UCSD-AML1 (cell line): Measurements from ENCODE around the gene MYOM1.
A peak's percentile ranks its signal among the peaks of the same experiment; 100 is the strongest.
"Not testable (repeated sequence)": the region's sequence is repeated elsewhere in the genome, so short reads cannot be mapped to it uniquely, and the experiment has no call there.

Experiments used
- DNase-seq: peaks from one replicate; lab custom pipeline; 2025; ENCODE audit not compliant: unreplicated experiment; lab: John Stamatoyannopoulos, UW

MYOM1 gene

DNA sequence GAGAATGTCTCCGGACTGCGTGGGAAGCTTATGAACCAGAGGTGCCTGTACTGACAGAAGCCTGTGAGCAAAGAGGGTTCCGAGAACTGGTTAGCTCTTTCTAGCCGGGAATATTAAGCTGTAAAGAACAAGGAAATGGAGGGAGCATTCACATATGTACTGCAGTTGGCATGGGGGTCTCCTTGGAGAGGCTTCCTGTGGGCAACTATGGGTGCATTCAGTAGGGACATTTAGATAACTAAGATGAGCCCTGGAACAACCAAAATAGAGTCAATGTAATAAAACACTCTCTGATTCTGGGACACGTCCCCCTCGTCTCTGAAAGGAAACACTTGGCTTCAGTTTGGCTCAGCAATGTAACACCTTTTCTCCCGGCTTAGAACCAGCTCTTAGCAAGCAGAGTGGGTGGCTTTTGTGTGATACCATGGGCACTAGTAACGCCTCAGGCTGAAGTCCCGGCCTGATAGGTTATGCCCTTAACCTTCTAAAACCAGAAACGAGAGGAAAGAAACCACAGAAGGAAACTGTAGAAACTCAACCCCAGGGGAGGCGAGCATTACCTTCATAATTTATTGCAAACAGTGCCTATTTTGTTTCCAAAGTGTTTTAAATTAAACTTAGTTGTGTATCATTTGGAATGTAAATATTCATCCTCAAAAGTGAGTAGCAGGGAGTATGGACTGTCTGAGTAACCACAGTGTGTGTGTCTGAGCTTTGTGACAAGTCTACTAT, 158.0 kb downstream of the MYOM1 start:
- DNase-seq = no peak

DNA sequence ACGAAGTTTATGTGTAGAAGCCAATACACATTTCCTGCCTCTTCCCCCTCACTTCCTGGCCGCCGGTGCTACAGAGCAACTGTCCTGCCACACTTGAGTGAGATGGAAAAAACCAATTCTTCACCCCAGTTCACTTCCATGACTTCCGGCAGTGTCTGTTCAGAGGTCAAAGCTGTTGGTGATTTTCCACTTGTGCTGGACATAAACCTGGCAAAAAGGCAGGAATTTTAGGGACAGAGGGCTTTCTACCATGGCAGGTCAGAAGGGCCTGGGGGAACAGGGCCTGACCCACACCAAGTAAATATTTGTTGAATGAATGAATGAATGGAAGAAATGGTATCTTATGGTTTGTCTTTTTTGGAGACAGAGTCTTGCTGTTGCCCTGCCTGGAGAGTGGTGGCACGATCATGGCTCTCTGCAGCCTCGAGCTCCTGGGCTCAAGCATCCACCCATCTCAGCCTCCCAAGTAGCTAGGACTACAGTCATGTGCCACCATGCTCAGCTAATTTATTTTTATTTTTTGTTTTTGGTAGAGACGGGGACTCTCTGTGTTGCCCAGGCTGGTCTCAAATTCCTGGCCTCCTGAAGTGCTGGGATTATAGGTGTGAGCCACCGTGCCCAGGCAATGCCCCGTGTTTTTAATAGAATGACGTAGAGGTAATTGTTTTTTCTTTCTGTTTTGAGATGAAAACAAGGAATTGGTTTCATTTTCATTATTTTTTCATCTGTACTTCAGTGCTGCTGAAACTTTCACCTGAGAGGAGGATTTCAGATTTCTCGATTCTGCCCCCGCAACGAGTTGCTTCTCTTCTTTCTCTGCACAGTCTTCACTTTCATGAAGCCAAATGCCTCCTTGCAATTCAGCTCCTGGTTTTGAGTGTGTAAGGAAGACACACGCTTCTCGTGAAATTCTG, 158.8 kb downstream of the MYOM1 start:
- DNase-seq = peak; percentile 55

DNA sequence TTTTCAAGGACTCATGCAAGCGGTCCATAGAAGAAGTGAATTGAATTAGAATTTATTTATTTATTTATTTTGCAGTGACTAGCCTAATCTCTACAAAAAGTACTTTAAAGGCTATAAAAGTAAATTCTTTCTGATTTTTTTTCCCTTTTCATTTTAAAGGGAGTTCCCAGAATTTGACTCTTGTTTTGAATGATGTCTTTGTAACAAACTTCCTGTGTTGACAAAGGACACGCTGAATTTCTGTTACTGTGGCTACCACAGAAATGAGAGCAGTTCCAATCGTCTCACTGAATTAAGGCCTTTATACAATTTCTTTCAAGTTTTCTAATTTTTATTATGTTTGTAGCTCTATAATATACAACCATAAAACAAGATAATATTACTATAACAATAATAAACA, 160.5 kb downstream of the MYOM1 start:
- no peak for DNase-seq

DNA sequence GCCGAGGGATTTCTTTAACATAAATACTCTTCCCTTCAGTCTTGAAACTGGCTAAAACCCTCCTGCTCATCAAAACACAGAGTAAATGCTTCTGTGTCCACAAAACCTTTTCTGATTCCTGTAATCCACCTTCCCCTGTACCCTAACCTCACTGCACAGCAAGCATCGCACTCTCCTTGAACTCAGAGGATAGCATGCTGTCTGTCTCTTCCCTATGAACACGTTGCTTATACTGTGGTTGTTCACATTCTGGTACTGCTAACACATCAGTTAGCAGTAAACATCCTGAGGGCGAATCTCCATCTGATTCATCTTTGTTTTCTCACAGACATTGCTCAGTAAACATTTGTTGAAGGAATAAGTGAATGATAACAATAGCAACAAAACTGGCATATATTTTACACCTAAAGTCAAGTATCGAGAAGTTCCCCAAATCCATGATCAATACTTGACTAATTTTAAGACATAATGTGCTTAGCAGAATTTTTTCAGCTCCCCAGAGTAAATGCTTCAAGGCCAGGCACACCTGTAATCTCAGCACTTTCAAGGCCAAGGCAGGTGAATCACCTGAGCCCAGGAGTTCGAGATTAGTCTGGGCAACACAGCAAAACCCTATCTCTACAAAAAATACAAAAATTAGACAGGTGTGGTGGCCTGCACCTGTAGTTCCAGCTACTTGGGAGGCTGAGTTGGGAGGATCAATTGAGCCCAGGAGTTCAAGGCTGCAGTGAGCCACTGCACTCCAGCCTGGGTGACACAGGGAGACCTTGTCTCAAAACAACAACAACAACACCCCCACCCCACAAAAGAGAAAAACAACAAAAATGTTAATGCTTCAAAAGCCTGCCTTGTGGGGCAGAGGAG, 161.2 kb downstream of the MYOM1 start:
- no peak for DNase-seq

DNA sequence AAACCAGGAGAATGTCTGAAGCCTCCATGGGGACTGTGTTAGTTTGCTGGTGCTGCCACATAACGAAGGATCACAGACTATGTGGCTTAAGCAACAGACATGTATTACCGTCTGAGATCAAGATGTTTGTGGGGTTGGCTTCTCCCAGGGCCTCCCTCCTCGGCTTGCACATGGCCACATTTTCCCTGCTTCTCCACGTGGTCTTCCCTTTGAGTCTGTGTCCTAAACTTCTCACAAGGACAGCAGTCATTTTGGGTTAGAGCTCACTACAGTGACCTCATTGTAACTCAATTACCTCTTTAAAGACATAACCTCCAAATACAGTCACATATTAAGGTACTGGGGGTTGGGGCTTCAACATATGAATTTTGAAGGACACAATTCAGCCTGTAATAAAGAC, 162.2 kb downstream of the MYOM1 start:
- DNase-seq = no peak

DNA sequence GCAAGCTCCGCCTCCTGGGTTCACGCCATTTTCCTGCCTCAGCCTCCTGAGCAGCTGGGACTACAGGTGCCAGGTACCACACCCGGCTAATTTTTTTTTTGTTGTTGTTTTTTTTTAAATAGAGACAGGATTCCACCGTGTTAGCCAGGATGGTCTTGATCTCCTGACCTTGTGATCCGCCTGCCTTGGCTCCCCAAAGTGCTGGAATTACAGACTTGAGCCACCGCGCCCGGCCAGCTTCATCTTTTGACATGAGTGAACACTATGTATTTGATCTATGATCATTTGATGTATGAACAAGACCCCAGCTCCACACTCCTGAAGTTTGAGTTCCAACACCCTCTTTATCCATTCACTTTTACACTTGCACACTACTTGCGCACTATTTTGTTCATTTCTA, 163.5 kb downstream of the MYOM1 start:
- DNase-seq = no peak

DNA sequence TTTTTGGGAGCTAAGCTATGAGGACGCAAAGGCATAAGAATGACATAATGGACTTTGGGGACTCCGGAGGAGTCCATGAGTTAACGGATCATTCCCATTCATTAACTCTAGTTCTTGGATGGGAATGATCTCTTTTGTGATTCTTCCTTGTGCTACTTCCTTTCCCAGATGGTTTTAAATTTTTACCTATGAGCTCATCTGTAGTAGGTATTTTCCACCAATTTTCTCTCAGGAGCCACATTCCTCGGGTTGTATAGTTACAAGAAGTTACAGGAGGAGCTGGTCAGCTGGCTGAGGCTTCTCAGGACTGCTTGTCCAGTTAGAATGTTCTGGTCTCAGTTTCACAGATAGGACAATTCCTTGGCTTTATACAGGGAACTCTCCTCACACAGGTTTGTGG, 164.0 kb downstream of the MYOM1 start:
- DNase-seq = no peak

DNA sequence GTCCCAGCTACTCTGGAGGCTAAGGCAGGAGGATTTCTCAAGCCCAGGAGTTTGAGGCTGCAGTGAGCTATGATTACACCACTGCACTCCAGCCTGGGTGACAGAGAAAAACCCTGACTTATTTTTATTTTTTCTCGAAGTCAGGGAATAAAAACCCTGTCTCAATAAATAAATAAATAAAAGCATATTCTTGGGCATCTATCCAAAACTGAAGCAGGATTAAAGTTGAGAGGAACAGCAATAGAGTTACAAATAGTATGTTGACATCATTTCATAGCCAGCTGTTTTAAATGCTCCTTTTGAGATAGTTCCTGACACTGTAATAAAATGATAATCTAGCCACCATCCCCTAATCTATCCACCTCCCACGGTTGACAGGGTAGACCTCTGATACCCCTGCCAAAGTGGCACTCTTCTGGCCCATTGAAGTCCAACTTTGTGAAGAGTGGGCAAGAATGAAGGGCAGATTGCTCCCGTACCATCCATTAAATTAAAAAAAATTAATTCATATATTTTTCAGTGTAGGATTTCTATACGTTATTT, 164.5 kb downstream of the MYOM1 start:
- no peak for DNase-seq

DNA sequence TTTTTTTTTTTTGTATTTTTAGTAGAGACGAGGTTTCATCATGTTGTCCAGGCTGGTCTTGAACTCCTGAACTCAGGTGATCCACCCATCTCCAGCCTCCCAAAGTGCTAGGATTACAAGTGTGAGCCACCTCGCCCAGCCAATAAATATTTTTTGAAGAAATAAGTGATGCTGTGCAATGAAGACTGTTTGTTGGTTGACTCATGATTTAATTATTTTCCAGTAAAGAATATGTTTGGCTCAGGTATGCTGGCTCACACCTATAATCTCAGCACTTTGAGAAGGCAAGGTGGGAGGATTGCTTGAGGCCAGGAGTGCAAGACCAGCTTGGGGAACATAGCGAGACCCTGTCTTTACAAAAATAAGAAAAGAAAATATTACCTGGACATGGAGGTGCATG, 165.0 kb downstream of the MYOM1 start:
- no peak for DNase-seq

DNA sequence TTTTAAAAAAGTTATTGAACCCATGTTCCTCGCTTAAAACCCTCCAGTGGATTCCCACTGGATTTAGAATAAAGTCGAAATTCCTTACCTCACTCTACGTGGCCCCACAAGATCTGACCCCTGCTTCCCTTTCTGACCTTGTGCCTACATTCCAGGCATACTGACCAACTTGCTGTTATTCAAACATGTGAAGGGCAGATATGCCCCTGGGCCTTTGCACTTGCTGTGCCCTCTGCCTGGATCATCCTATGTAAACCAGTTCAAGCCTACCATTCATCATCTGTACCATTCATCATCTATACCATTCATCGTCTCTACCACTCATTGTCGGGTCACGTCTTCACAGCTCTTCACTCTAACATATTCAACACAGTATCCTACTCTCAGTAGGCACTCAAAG, 165.6 kb downstream of the MYOM1 start:
- no peak for DNase-seq

DNA sequence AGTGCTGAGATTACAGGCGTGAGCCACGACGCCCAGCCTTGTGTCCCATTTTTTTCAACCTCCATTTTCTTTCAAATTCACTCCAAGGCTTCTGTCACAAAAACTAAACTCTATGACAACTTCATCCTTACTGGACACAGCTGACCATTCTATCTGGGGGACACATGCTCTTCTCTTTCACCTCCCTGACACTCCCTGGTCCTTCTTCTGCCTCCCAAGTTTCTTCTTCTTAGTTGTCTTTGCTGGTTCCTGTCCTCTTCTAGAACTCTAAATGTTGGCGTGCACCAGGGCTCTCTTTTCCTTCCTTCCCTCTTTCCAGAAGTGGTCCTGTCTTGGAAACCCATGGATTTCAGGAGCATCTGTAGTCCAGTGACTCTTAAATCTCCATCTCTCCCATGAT, 166.7 kb downstream of the MYOM1 start:
- no peak for DNase-seq

DNA sequence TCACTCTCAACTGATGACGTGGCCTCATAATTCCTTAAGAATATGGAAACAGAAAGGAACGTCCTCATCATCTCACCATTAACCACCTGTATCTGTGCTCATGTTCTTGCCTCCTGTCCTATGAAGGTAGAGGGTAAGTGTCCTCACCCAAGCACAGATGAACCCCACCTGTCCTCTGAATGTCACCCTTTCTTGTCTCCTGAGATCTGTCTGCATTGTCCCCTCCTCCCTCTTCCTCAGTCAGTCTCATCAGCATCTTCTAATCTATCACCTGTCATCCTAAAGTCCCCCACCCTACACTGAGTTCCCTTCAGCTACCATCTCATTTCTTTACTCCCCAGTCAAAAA, 167.4 kb downstream of the MYOM1 start:
- DNase-seq = no peak

DNA sequence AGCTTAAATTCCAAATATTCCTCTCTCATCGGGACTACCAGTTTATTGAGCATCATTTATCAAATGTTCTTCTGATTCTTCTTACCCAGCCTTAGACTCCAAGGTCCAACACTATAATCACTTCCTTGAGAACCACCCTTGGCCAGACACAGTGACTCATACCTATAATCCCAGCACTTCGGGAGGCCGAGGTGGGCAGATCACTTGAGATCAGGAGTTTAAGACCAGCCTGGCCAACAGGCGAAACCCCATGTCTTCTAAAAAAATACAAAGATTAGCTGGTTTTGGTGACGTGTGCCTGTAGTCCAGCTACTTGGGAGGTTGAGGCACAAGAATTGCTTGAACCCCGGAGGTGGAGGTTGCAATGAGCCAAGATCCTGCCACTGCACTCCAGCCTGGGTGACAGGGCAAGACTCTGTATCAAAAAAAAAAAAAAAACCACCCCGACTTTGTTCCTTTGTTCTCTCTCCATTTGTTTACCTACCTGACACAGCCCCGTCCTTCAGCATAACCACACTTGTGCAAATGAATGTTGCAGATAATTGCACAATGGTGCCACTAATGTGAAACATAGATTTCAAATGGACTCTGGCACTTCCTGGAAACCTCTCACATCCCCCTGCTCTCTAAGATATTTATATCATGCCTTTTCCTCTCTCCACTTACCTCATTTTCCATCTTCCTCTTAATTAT, 167.9 kb downstream of the MYOM1 start:
- no peak for DNase-seq

DNA sequence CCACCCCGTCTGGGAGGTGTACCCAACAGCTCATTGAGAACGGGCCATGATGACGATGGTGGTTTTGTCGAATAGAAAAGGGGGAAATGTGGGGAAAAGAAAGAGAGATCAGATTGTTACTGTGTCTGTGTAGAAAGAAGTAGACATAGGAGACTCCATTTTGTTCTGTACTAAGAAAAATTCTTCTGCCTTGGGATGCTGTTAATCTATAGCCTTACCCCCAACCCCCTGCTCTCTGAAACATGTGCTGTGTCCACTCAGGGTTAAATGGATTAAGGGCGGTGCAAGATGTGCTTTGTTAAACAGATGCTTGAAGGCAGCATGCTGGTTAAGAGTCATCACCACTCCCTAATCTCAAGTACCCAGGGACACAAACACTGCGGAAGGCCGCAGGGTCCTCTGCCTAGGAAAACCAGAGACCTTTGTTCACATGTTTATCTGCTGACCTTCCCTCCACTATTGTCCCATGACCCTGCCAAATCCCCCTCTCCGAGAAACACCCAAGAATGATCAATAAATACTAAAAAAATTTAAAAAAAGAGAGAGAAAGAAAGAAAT, 169.8 kb downstream of the MYOM1 start:
- DNase-seq = not testable (repeated sequence)

DNA sequence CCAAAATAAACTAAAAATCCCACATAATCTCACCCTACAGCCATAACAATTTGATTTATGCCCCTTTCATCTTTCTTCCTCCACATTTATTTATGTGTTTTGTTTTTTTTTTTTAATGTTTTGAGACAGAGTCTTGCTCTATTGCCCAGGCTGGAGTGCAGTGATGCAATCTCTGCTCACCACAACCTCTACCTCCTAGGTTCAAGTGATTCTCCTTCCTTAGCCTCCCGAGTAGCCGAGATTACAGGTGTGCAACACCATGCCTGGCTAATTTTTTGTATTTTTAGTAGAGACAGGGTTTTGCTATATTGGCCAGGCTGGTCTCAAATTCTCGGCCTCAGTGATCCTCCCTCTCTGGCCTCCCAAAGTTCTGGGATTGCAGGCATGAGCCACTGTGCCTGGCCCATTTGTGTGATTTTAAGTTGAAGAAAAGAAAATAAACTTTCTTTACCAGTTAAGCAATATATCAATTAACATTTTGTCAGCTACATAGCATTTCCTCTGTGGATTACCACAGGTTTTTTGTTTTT, 170.9 kb downstream of the MYOM1 start:
- DNase-seq = no peak

DNA sequence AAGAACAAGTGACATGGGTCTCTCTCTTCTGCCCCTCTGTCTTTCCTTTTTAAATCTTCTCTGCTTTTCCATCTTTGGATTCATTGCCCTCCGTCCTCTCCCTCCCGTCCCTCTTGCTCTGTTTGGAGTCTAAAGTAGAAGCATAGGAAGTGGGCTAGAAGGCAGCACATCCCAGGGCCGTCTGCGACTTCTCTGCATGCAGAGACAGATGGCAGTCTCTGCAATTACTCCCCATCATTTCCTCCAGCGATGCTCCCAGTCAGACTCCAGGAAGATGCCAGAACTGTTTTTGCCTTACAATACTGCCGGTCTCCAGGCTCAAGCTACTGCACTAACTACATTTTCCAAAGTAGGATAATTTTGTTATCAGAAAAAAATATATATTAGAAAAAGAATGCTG, 171.6 kb downstream of the MYOM1 start:
- DNase-seq = peak; percentile 31

DNA sequence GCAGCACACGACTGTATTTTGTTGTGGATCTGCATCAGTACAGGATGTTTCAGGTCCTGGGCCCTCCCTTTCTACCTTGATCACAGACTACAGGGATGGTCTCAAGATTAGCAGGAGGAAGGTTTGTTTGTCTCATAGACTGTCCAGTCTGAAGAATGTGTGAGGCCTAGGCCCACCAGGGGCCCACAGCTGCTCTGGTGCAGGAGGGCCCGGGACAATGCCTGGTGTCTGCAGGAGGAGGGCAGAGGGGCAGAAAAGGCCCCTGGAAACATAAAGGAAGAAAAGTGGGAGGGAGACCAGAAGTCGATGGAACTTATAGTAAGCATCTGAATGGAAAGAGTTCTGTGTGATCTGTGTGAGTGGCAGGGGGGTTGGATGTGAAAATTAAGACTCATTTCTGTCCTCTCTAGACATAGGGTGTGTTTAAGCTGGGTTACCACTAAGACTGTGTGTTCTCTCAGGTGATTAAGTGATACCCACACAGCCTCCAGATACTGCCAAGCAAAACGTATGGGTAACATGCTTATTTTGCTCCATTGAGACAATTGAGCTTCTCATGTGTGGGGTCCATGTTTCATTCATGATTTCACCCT, 173.5 kb downstream of the MYOM1 start:
- no peak for DNase-seq

DNA sequence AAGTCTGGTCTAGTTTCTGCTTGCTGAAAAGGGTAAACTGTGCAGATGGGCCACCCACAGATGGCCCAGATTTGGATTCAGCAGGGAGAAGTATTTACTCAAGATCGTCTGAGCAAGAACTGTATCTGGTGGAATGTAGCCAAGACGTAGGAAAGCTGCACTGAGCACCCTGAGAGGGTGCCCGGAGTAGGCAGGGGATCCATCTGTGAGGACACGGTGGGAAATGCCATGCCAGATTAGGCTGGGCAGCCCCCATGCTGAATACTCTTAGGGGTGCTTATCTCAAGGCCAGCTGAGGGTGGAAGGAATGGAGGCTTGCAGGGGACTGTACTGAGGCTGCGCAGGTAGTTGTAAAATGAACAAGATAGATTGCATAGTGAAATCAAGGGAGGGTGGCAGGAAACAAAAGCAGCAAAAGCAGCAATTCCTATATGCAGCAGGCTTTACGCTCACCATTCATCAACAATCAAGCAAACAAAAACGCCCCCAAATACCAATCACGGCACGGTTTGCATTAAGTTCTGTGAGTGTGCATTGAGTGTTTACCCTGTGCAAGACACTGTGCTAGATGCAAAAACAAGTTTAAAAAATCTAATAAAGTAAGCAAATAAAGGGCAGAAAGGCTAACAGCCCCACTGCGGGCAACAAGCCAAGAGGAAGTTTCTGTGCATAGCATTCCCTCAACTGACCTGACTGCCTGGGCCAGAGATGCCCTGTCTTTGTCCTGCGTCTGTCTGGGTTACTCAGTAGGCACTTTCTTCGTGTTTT, 174.7 kb downstream of the MYOM1 start:
- DNase-seq = peak; percentile 21

DNA sequence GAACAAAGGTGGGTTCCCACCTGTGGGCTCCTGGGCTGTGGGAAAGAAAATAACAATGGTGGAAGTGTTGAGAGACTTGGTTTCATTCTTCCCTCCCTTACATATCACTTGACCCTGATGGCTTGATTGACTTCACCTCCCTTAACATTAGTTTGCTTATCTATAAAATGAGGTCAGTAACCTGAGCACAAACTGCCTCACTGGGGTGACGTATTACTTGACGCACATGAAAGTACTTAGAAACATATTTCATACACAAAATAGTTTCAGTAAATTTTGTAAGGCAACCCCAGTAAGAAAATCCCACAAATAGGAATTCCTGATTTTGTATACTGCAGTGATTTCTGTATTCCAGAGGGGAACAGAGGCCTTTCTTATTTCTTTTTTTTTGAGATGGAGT, 177.4 kb downstream of the MYOM1 start:
- DNase-seq = no peak
